DOHH2 (cell line): ENCODE data around the gene CBLB.

ENCODE experiments used
- CTCF ChIP-seq: fragments of 200-600 bp; sonication (generic); IDR thresholded peaks from one replicate; pipeline ENCODE4 v1.5.1; 2014; ENCODE audit warnings: antibody characterized with exemption, mild to moderate bottlenecking, low read depth, low read length; ENCODE audit not compliant: poor library complexity, severe bottlenecking
- EZH2phosphoT487 ChIP-seq: fragments of 200-600 bp; sonication (generic); IDR thresholded peaks from 2 replicates; pipeline ENCODE4 v1.6.1; 2017; ENCODE audit warnings: borderline replicate concordance, mild to moderate bottlenecking, antibody characterized with exemption, low read length, moderate library complexity, mixed read lengths

DNA sequence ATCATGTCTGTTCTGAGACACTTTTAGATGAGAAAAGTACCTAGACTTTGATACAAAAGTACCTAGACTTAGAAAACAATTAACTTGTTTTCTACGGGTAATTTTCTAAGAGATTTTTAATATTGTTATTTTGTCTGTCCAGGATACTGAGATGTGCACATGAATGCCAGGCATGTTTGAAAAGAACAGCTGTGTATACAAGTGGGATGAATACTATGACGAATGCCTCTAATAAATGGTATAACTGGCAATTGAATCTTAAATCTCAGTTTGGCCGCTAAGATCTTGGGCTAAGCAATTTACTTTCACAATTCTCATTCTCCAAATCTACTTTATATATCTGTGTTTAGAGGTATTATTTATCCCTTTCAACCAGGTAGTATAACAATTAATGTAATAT lies 207.4 kb downstream of the CBLB start:
- TF ChIP-seq CTCF (no peak), EZH2phosphoT487 (no peak)
